HG02973 (cell line): ENCODE results near the gene CKLF.

Experiments
- ATAC-seq: cut with Tn5 transposase; IDR thresholded peaks from one replicate; pipeline ENCODE4 v1.9.1; 2021; ENCODE audit warnings: moderate library complexity; ENCODE audit not compliant: unreplicated experiment

The CKLF gene

GRCh38 chr16:66614161-66614802 lies 61.9 kb downstream of the CKLF start:
- no peak for ATAC-seq
